ENCODE measurements around the gene LRRC58. TPM values are rescaled to one million over a fixed set of nuclear protein-coding genes. Genes with fewer than 3 reads are reported as not detected.
"Not testable (repeated sequence)": the region's sequence is repeated elsewhere in the genome, so short reads cannot be mapped to it uniquely, and the experiment has no call there.

Gene LRRC58
- total RNA-seq, result 20.1 and 21.3 TPM in 2 replicates

DNA sequence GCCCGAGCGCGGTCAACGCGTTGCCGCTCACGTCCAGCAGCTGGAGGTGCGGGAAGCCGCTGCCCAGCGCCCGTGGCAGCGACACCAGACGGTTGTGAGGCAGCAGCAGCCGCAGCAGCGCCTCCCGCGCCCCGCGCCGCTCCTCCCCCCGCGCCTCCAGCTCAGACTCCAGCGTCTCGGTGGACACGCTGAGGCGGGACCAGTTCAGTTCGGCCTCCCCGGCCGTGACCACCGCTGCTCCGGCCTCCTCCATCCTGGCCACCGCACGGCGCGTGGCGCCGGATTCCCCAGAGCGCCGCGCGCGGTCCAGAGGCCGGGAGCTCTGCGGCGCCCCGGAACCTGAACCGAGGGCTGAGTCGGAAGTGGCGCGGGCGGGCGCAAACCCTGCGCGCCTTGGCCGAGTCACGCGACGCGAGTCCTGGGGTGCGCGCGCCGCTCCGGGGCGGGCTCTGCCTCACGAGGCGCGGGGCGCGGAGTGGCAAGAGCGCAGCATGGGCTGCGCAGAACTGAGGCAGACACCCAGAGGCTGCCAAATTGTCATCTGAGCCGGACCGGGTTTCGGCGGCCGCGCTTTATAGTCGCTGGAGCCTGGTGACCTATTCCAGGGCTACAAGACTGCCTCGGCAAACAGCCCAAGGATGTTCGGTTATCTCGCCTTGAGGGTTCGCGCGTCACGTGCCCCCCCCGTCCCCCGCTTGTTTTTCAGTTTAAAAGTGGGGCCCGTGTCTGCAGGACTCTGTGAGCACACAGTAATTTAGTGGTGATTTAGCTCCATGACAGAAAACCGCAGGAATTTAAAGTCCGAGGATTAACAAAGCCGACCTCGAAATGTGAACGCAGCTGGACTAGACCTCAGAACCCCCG is at the start of gene LRRC58:
LRRC58 (minus strand) TSS at position 364 of the 864 bp plus-strand sequence; CDS start at position 253, 111 bp downstream.
- peak within 1 kb of the TSS; percentile 70 for H3K27ac Mint-ChIP-seq
- no peaks in the 10 kb centered on the region for H3K9me3 Mint-ChIP-seq
- peaks cover 32% of the 10 kb centered on the region for H3K36me3 Mint-ChIP-seq (ENCODE audit: low read depth)
- intact Hi-C loops (cut with micrococcal nuclease), result loop anchor here (1.0 to 5.0 kb wide), 5 partner anchors 68 to 457 kb away; no protein-coding TSS in a partner anchor
- DNase-seq (ENCODE audit: low spot score), result peak; percentile 85
- H3K4me3 Mint-ChIP-seq (ENCODE audit: low read depth), result peak within 1 kb of the TSS; percentile 83
- H3K27me3 Mint-ChIP-seq (ENCODE audit: low read depth), result peaks cover 26% of the 10 kb centered on the region
- H3K4me1 Mint-ChIP-seq (ENCODE audit: low read depth), result peaks cover 36% of the 10 kb centered on the region

- Mint-ChIP-seq H3K36me3 (ENCODE audit: low read depth) (no peaks in the 10 kb centered on the region), H3K9me3 (no peaks in the 10 kb centered on the region), H3K4me1 (ENCODE audit: low read depth) (no peaks in the 10 kb centered on the region), H3K4me3 (ENCODE audit: low read depth) (no peak overlapping the region), H3K27ac (no peak overlapping the region), H3K27me3 (ENCODE audit: low read depth) (peaks cover under 1% of the 10 kb centered on the region)
- intact Hi-C loops (cut with micrococcal nuclease), result no loop called here
- no peak for DNase-seq (ENCODE audit: low spot score)
Observed at GRCh38 chr3:120396469-120396868, 47.3 kb upstream of the LRRC58 start.

- Mint-ChIP-seq H3K27ac (no peak overlapping the region), H3K4me1 (ENCODE audit: low read depth) (no peaks in the 10 kb centered on the region)
- intact Hi-C loops (cut with micrococcal nuclease), result no loop called here
Observed at GRCh38 chr3:120394347-120394746, 45.2 kb upstream of the LRRC58 start.

DNA sequence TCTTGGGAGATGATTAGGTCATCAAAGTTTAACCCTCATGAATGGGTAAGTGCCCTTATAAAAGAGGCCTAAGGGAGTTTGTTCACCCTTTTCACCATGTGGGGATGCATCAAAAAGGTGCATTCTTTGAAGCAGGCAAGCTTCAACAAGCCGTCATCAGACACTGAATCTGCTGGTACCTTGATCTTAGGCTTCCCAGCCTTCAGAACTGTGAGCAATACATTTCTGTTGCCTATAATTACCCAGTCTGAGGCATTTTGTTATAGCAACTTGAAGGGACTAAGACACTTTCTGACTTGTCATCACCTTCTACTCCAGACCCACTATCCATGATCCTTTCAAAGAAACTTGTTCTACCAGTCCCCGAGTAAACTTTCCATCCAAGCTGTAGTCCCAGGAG is 44.6 kb upstream of the LRRC58 start:
- H3K36me3 Mint-ChIP-seq (ENCODE audit: low read depth), result no peaks in the 10 kb centered on the region
- H3K9me3 Mint-ChIP-seq, result no peaks in the 10 kb centered on the region
- no peaks in the 10 kb centered on the region for H3K4me1 Mint-ChIP-seq (ENCODE audit: low read depth)
- no peak for DNase-seq (ENCODE audit: low spot score)
- intact Hi-C loops (cut with micrococcal nuclease), result no loop called here
- H3K4me3 Mint-ChIP-seq (ENCODE audit: low read depth), result no peak overlapping the region
- peaks cover 5% of the 10 kb centered on the region for H3K27me3 Mint-ChIP-seq (ENCODE audit: low read depth)
- no peak overlapping the region for H3K27ac Mint-ChIP-seq

More at GRCh38 chr3:120394347-120394746, 45.2 kb upstream of the LRRC58 start:
- Mint-ChIP-seq H3K9me3 (no peaks in the 10 kb centered on the region), H3K27me3 (ENCODE audit: low read depth) (peaks cover 5% of the 10 kb centered on the region), H3K36me3 (ENCODE audit: low read depth) (no peaks in the 10 kb centered on the region), H3K4me3 (ENCODE audit: low read depth) (no peak overlapping the region)
- no peak for DNase-seq (ENCODE audit: low spot score)

DNA sequence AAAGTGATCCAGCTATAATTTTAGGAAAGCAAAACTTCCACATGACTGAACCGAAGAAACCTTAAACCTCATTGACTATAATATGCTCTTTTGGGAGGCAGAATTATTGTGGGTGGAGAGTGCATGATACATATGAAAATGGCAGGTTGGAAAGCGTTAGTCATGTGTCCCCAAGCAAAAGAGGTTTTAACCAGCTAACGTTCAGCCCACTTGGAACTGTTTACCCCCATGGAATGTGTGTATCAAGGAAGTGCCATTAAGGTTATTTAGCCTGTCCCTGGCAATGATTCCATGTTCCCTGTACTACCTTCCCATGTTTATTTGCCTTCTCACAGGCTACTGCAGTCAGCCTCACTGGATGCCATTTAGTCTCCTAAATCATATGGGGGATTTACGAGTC is 44.1 kb upstream of the LRRC58 start:
- Mint-ChIP-seq H3K27me3 (ENCODE audit: low read depth) (peaks cover 5% of the 10 kb centered on the region), H3K9me3 (no peaks in the 10 kb centered on the region), H3K36me3 (ENCODE audit: low read depth) (no peaks in the 10 kb centered on the region), H3K27ac (no peak overlapping the region), H3K4me1 (ENCODE audit: low read depth) (no peaks in the 10 kb centered on the region), H3K4me3 (ENCODE audit: low read depth) (no peak overlapping the region)
- intact Hi-C loops (cut with micrococcal nuclease), result no loop called here
- no peak for DNase-seq (ENCODE audit: low spot score)

DNA sequence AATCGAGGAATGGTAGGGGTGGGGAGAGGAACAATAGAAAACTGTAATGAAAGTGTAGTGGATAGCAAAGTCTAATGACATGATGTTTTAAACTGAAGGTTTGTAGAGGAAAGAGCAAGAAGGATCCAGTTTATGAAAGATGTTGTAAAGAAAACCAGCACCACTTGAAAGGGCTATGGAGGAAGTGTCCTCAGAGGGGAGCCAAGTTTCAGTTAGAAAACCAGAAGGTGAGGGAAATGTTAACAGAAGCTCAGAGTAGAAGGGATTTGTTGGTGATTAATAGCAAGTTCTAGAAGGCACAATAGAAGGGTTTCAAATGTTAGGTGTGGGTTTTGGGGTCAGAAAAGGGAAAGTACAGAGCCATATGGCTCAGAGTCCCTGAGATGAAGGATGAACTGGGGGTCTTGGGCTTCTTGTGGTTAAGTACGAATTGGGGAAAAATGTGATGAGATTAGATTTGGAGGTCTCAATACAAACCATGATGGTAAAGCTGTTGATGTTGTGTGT is 33.8 kb upstream of the LRRC58 start:
- no peaks in the 10 kb centered on the region for H3K9me3 Mint-ChIP-seq
- H3K27me3 Mint-ChIP-seq (ENCODE audit: low read depth), result no peaks in the 10 kb centered on the region
- no peaks in the 10 kb centered on the region for H3K36me3 Mint-ChIP-seq (ENCODE audit: low read depth)
- H3K4me3 Mint-ChIP-seq (ENCODE audit: low read depth), result no peak overlapping the region
- intact Hi-C loops (cut with micrococcal nuclease), result no loop called here
- H3K27ac Mint-ChIP-seq, result no peak overlapping the region
- no peak for DNase-seq (ENCODE audit: low spot score)
- H3K4me1 Mint-ChIP-seq (ENCODE audit: low read depth), result no peaks in the 10 kb centered on the region

GRCh38 chr3:120381503-120381902 is 32.3 kb upstream of the LRRC58 start:
- no peaks in the 10 kb centered on the region for H3K36me3 Mint-ChIP-seq (ENCODE audit: low read depth)
- H3K4me1 Mint-ChIP-seq (ENCODE audit: low read depth), result no peaks in the 10 kb centered on the region
- DNase-seq (ENCODE audit: low spot score), result no peak
- intact Hi-C loops (cut with micrococcal nuclease), result no loop called here
- no peak overlapping the region for H3K4me3 Mint-ChIP-seq (ENCODE audit: low read depth)
- H3K27ac Mint-ChIP-seq, result no peak overlapping the region
- no peaks in the 10 kb centered on the region for H3K27me3 Mint-ChIP-seq (ENCODE audit: low read depth)
- H3K9me3 Mint-ChIP-seq, result no peaks in the 10 kb centered on the region

DNA sequence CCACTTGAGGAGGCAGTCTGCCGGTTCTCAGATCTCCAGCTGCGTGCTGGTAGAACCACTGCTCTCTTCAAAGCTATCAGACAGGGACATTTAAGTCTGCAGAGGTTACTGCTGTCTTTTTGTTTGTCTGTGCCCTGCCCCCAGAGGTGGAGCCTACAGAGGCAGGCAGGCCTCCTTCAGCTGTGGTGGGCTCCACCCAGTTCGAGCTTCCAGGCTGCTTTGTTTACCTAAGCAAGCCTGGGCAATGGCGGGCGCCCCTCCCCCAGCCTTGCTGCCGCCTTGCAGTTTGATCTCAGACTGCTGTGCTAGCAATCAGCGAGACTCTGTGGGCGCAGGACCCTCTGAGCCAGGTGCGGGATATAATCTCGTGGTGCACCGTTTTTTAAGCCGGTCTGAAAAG is 28.8 kb upstream of the LRRC58 start:
- intact Hi-C loops (cut with micrococcal nuclease), result loop anchor here (10.0 kb wide), 1 partner anchor 63 kb away; no protein-coding TSS in a partner anchor
- H3K4me3 Mint-ChIP-seq (ENCODE audit: low read depth); DNase-seq (ENCODE audit: low spot score); H3K27me3 Mint-ChIP-seq (ENCODE audit: low read depth); H3K4me1 Mint-ChIP-seq (ENCODE audit: low read depth); H3K36me3 Mint-ChIP-seq (ENCODE audit: low read depth); H3K27ac Mint-ChIP-seq; H3K9me3 Mint-ChIP-seq: not testable (repeated sequence)

- Mint-ChIP-seq H3K4me3 (ENCODE audit: low read depth) (no peak overlapping the region), H3K4me1 (ENCODE audit: low read depth) (peaks cover 6% of the 10 kb centered on the region), H3K9me3 (no peaks in the 10 kb centered on the region), H3K27ac (no peak overlapping the region), H3K27me3 (ENCODE audit: low read depth) (peaks cover 50% of the 10 kb centered on the region), H3K36me3 (ENCODE audit: low read depth) (no peaks in the 10 kb centered on the region)
- no peak for DNase-seq (ENCODE audit: low spot score)
- intact Hi-C loops (cut with micrococcal nuclease), result loop anchor here (10.0 kb wide), 1 partner anchor 56 kb away; no protein-coding TSS in a partner anchor
Observed at GRCh38 chr3:120370463-120370862, 21.3 kb upstream of the LRRC58 start.

GRCh38 chr3:120369037-120369467 is 19.9 kb upstream of the LRRC58 start:
- peaks cover 6% of the 10 kb centered on the region for H3K4me1 Mint-ChIP-seq (ENCODE audit: low read depth)
- no peak overlapping the region for H3K27ac Mint-ChIP-seq
- intact Hi-C loops (cut with micrococcal nuclease), result no loop called here
- DNase-seq (ENCODE audit: low spot score), result no peak
- H3K9me3 Mint-ChIP-seq, result no peaks in the 10 kb centered on the region
- H3K27me3 Mint-ChIP-seq (ENCODE audit: low read depth), result peaks cover 62% of the 10 kb centered on the region
- no peak overlapping the region for H3K4me3 Mint-ChIP-seq (ENCODE audit: low read depth)
- H3K36me3 Mint-ChIP-seq (ENCODE audit: low read depth), result no peaks in the 10 kb centered on the region

GRCh38 chr3:120368172-120368571 is 19.0 kb upstream of the LRRC58 start:
- Mint-ChIP-seq H3K27me3 (ENCODE audit: low read depth) (peaks cover 67% of the 10 kb centered on the region), H3K4me3 (ENCODE audit: low read depth) (no peak overlapping the region), H3K36me3 (ENCODE audit: low read depth) (no peaks in the 10 kb centered on the region), H3K9me3 (no peaks in the 10 kb centered on the region), H3K4me1 (ENCODE audit: low read depth) (peaks cover 6% of the 10 kb centered on the region), H3K27ac (no peak overlapping the region)
- DNase-seq (ENCODE audit: low spot score), result no peak
- intact Hi-C loops (cut with micrococcal nuclease), result no loop called here

DNA sequence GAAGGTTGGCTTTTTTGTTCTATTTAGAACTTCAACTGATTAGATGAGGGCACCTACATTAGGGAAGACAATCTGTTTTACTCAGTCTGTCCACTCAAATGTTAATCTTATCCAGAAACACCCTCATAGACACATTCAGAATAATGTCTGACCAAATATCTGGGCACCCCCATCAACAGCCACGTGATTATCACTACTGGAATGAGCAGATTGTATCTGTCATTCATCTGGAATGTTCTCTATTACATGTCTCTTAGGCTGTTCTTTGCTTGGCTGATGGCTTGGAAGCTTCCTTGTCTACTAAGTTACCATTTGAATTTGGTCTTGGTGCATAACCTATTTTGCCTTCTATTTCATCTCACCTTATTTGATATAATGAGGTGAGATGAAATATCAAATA is 15.7 kb upstream of the LRRC58 start:
- DNase-seq (ENCODE audit: low spot score), result no peak
- H3K4me1 Mint-ChIP-seq (ENCODE audit: low read depth), result no peaks in the 10 kb centered on the region
- no peak overlapping the region for H3K4me3 Mint-ChIP-seq (ENCODE audit: low read depth)
- intact Hi-C loops (cut with micrococcal nuclease), result no loop called here
- no peaks in the 10 kb centered on the region for H3K36me3 Mint-ChIP-seq (ENCODE audit: low read depth)
- peaks cover 62% of the 10 kb centered on the region for H3K27me3 Mint-ChIP-seq (ENCODE audit: low read depth)
- H3K27ac Mint-ChIP-seq, result no peak overlapping the region
- H3K9me3 Mint-ChIP-seq, result no peaks in the 10 kb centered on the region

DNA sequence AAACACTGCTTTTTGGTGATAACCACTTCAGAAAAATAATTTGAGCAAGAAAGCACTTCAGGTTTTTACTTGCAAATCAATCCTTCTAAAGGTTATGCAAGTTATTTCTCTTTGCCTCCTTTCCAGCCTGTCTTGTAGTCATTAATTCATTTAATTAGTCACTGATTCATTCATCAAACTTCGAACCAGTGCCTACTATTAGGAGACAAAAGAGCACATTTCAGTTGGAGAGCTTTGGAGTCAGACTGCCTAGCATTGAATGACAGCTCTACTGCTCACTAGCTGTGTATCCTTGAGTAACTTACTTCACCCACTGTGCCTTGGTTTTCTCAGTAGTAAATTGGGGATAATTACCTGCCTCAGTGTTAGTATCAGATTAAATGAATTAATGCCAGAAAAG is 14.9 kb upstream of the LRRC58 start:
- Mint-ChIP-seq H3K4me1 (ENCODE audit: low read depth) (no peaks in the 10 kb centered on the region), H3K36me3 (ENCODE audit: low read depth) (no peaks in the 10 kb centered on the region), H3K27me3 (ENCODE audit: low read depth) (peaks cover 60% of the 10 kb centered on the region), H3K27ac (no peak overlapping the region), H3K4me3 (ENCODE audit: low read depth) (no peak overlapping the region), H3K9me3 (no peaks in the 10 kb centered on the region)
- intact Hi-C loops (cut with micrococcal nuclease), result no loop called here
- no peak for DNase-seq (ENCODE audit: low spot score)

Data from activated T-helper 2 cell treated with anti-CD3 and anti-CD28 coated beads, Interferon-gamma antibody, Interleukin-2, Interleukin-4, amounts not matched to agents 10 μg/mL and 5 μg/mL and 100 μg/mL, durations not matched to agents 14 hours and 24 hours and 36 hours (primary cell).